ENCODE measurements around the gene ADAM12.

The ADAM12 gene

GRCh38 chr10:126101325-126101724 lies 287.0 kb downstream of the ADAM12 start:
- ChIA-PET POLR2A (no interaction called here), CTCF (interaction anchor here (1.0 kb wide), 1 partner anchor 8 kb away, joined by 3 read pairs; no protein-coding TSS in a partner anchor)
- H3K4me3 ChIP-seq (ENCODE audit: low read depth, low read length), result no peak overlapping the region
- TF ChIP-seq, protein P1, sequence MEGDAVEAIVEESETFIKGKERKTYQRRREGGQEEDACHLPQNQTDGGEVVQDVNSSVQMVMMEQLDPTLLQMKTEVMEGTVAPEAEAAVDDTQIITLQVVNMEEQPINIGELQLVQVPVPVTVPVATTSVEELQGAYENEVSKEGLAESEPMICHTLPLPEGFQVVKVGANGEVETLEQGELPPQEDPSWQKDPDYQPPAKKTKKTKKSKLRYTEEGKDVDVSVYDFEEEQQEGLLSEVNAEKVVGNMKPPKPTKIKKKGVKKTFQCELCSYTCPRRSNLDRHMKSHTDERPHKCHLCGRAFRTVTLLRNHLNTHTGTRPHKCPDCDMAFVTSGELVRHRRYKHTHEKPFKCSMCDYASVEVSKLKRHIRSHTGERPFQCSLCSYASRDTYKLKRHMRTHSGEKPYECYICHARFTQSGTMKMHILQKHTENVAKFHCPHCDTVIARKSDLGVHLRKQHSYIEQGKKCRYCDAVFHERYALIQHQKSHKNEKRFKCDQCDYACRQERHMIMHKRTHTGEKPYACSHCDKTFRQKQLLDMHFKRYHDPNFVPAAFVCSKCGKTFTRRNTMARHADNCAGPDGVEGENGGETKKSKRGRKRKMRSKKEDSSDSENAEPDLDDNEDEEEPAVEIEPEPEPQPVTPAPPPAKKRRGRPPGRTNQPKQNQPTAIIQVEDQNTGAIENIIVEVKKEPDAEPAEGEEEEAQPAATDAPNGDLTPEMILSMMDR (IDR thresholded peaks at IDR 0.05; ENCODE audit: insufficient read depth, low read length, missing control alignments), result no peak
- DNase-seq (ENCODE audit: low read depth, low spot score), result no peak

DNA sequence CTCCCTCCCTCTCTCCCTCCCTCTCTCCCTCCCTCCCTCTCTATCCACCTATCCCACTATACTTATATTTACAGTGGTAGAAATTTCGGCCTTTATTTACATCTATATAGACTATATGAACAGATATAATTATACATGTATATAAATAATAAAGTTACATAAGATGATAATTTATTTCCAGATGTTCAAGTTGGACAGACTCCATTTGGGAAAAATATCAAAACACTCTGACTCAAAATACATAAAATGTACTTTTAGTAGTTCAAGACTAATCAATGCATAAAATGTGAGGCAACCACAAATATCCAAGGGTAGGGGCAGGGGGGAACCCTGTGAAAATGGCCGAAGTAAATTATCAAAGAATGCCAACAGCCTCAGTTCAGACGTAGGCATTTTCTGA lies 288.9 kb downstream of the ADAM12 start:
- H3K4me3 ChIP-seq (ENCODE audit: low read depth, low read length), result no peak overlapping the region
- POLR2A ChIA-PET, result no interaction called here
- CTCF ChIA-PET, result no interaction called here
- no peak for DNase-seq (ENCODE audit: low read depth, low spot score)
- TF ChIP-seq, protein P1 (IDR thresholded peaks at IDR 0.05; ENCODE audit: insufficient read depth, low read length, missing control alignments), result no peak

GRCh38 chr10:126098226-126098581 lies 290.1 kb downstream of the ADAM12 start:
- no peak for DNase-seq (ENCODE audit: low read depth, low spot score)
- CTCF ChIA-PET, result interaction anchor here (0.8 to 1.9 kb wide), 9 partner anchors 13 to 297 kb away, joined by 3 to 4 read pairs (median 3); no protein-coding TSS in a partner anchor
- POLR2A ChIA-PET, result no interaction called here
- TF ChIP-seq, protein P1 (IDR thresholded peaks at IDR 0.05; ENCODE audit: insufficient read depth, low read length, missing control alignments), result no peak
- H3K4me3 ChIP-seq (ENCODE audit: low read depth, low read length), result no peak overlapping the region

GRCh38 chr10:126097558-126098225 lies 290.6 kb downstream of the ADAM12 start:
- ChIA-PET CTCF (interaction anchor here (0.8 to 1.9 kb wide), 11 partner anchors 11 to 298 kb away, joined by 3 to 4 read pairs (median 3); no protein-coding TSS in a partner anchor), POLR2A (no interaction called here)
- TF ChIP-seq, protein P1 (IDR thresholded peaks at IDR 0.05; ENCODE audit: insufficient read depth, low read length, missing control alignments), result no peak

GRCh38 chr10:126094537-126094936 lies 293.7 kb downstream of the ADAM12 start:
- H3K4me3 ChIP-seq (ENCODE audit: low read depth, low read length), result no peak overlapping the region
- TF ChIP-seq, protein P1 (IDR thresholded peaks at IDR 0.05; ENCODE audit: insufficient read depth, low read length, missing control alignments), result no peak
- POLR2A ChIA-PET, result no interaction called here
- CTCF ChIA-PET, result interaction anchor here (1.0 to 1.2 kb wide), 2 partner anchors 293 to 409 kb away, joined by 3 to 4 read pairs; no protein-coding TSS in a partner anchor
- no peak for DNase-seq (ENCODE audit: low read depth, low spot score)

More at GRCh38 chr10:126097558-126098225, 290.6 kb downstream of the ADAM12 start:
- DNase-seq (ENCODE audit: low read depth, low spot score), result no peak
- no peak overlapping the region for H3K4me3 ChIP-seq (ENCODE audit: low read depth, low read length)

- TF ChIP-seq, protein P1 (IDR thresholded peaks at IDR 0.05; ENCODE audit: insufficient read depth, low read length, missing control alignments), result no peak
- CTCF ChIA-PET, result interaction anchor here (1.6 kb wide), 1 partner anchor 10 kb away, joined by 4 read pairs; no protein-coding TSS in a partner anchor
- no peak overlapping the region for H3K4me3 ChIP-seq (ENCODE audit: low read depth, low read length)
- POLR2A ChIA-PET, result no interaction called here
- no peak for DNase-seq (ENCODE audit: low read depth, low spot score)
Observed at GRCh38 chr10:126092366-126093215, 295.7 kb downstream of the ADAM12 start.

All from AG04449 (cell line).